ENCODE results near the gene FIGN. TPM values are rescaled to one million over a fixed set of nuclear protein-coding genes. Genes with fewer than 3 reads are reported as not detected.

FIGN gene
- total RNA-seq, 1 experiment from 2014 or later = not detected

DNA sequence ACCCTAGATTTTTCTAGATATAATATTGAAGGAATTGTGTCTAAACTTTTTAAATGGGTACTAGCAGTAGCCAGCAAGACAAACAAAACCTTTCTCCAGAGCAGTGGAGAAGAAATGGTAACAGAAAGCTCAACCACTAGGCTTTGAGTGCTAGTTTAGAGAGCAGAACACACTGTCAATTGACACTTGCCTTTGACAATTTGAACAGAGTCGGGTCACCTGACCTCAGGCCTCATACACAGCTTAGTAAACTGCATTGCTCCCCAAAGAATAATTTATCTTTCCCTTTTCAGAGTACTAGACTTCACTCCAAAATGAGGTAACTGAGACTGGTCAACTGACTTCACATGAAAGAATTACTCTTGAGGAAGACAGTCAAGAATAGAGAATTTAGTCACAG is 48.6 kb downstream of the FIGN start (continued):
- TF ChIP-seq, protein P1, sequence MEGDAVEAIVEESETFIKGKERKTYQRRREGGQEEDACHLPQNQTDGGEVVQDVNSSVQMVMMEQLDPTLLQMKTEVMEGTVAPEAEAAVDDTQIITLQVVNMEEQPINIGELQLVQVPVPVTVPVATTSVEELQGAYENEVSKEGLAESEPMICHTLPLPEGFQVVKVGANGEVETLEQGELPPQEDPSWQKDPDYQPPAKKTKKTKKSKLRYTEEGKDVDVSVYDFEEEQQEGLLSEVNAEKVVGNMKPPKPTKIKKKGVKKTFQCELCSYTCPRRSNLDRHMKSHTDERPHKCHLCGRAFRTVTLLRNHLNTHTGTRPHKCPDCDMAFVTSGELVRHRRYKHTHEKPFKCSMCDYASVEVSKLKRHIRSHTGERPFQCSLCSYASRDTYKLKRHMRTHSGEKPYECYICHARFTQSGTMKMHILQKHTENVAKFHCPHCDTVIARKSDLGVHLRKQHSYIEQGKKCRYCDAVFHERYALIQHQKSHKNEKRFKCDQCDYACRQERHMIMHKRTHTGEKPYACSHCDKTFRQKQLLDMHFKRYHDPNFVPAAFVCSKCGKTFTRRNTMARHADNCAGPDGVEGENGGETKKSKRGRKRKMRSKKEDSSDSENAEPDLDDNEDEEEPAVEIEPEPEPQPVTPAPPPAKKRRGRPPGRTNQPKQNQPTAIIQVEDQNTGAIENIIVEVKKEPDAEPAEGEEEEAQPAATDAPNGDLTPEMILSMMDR (IDR thresholded peaks at IDR 0.05 in 2 of 3, conservative IDR thresholded peaks at IDR 0.05 in 1 of 3; ENCODE audit: borderline replicate concordance in 1 of 3, insufficient read depth in 1 of 3, low read depth in 2 of 3, low read length in 2 of 3) = no peak

DNA sequence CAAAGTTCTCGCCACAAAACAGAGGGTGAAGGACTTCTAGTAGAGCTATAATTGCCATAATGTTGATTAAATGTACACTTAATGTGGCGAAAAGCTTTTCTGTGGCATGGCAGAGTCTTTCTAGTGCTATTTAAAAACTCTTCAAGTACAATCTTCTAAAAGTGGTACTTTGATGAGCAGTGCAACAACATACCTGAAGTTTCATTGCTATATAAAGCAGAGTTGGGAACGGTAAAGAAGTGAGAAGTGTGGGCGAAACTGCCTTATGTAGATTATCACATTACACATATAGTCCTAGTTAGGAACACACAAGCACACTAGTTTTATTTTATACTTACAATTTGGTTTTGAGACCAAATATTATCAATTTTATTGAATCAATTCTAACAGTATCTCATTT is 49.5 kb downstream of the FIGN start:
- no TSS peak for BruUV-seq (replicated peaks)
- RAD21 ChIA-PET (ENCODE audit: low non-redundant PET in 1 of 2, low total read pairs in 2 of 2, uncharacterized antibody in 2 of 2, unreplicated experiment in 2 of 2) = no interaction called here
- DNase-seq (ENCODE audit: low read depth, low spot score) (no peak), ATAC-seq (no peak)
- TF ChIP-seq RAD21 (IDR thresholded peaks at IDR 0.05; ENCODE audit: low read depth) = no peak
- no peak for TF ChIP-seq SRF (IDR thresholded peaks at IDR 0.05; ENCODE audit: low read depth)
- TF ChIP-seq POLR2A (IDR thresholded peaks at IDR 0.05; ENCODE audit: borderline replicate concordance, extremely low read depth, insufficient read depth, insufficient read length) = no peak
- TF ChIP-seq FOSL1 (IDR thresholded peaks at IDR 0.05; ENCODE audit: low read depth) = no peak
- TF ChIP-seq POLR2AphosphoS5 (IDR thresholded peaks at IDR 0.05; ENCODE audit: low read depth, low read length) = no peak
- TF ChIP-seq SP1 (IDR thresholded peaks at IDR 0.05; ENCODE audit: low read depth) = no peak
- no peak for TF ChIP-seq EZH2phosphoT487 (IDR thresholded peaks at IDR 0.05; ENCODE audit: borderline replicate concordance)
- TF ChIP-seq EGR1 (IDR thresholded peaks at IDR 0.05; ENCODE audit: low read depth) = no peak
- TF ChIP-seq SIN3A (IDR thresholded peaks at IDR 0.05; ENCODE audit: low read depth) = no peak
- no peak for TF ChIP-seq EZH2 (IDR thresholded peaks at IDR 0.05)
- TF ChIP-seq CBX3 (IDR thresholded peaks at IDR 0.05; ENCODE audit: low read depth) = no peak
- TF ChIP-seq YY1 (IDR thresholded peaks at IDR 0.05; ENCODE audit: extremely low read depth, insufficient replicate concordance, low read depth, low read length) = no peak
- TF ChIP-seq, protein P1 (IDR thresholded peaks at IDR 0.05 in 2 of 3, conservative IDR thresholded peaks at IDR 0.05 in 1 of 3; ENCODE audit: borderline replicate concordance in 1 of 3, insufficient read depth in 1 of 3, low read depth in 2 of 3, low read length in 2 of 3) = no peak
- TF ChIP-seq, protein P2, sequence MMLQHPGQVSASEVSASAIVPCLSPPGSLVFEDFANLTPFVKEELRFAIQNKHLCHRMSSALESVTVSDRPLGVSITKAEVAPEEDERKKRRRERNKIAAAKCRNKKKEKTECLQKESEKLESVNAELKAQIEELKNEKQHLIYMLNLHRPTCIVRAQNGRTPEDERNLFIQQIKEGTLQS (IDR thresholded peaks at IDR 0.05) = no peak
- no peak for TF ChIP-seq JUND (IDR thresholded peaks at IDR 0.05)
- TF ChIP-seq, protein P3, sequence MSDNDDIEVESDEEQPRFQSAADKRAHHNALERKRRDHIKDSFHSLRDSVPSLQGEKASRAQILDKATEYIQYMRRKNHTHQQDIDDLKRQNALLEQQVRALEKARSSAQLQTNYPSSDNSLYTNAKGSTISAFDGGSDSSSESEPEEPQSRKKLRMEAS (IDR thresholded peaks at IDR 0.05) = no peak
- no peak for TF ChIP-seq TCF7L2 (IDR thresholded peaks at IDR 0.05; ENCODE audit: borderline replicate concordance, extremely low read depth, insufficient read depth, insufficient read length)
- Histone ChIP-seq H3K79me2 (ENCODE audit: insufficient read depth, low read length) (no peaks in the 10 kb centered on the region), H3K27ac (ENCODE audit: low read depth, low read length) (no peak overlapping the region), H3K4me1 (ENCODE audit: control insufficient read depth in 1 of 2, insufficient read depth in 2 of 2, low read length in 2 of 2) (no peaks in the 10 kb centered on the region), H3K9ac (ENCODE audit: low read length) (no peak overlapping the region), H3K9me3 (ENCODE audit: control insufficient read depth in 1 of 2, insufficient read depth in 1 of 2, low read depth in 1 of 2, low read length in 2 of 2) (no peaks in the 10 kb centered on the region), H3K4me3 (replicated peaks in 1 of 2; ENCODE audit: low read depth in 1 of 2, low read length in 2 of 2) (no peak overlapping the region), H3K36me3 (ENCODE audit: control insufficient read depth in 1 of 2, insufficient read depth in 2 of 2, low read length in 2 of 2) (no peaks in the 10 kb centered on the region), H4K20me1 (ENCODE audit: insufficient read depth) (no peaks in the 10 kb centered on the region), H2AFZ (ENCODE audit: low read depth, low read length, poor library complexity, severe bottlenecking) (no peak overlapping the region), H3K27me3 (ENCODE audit: insufficient read depth, low read length) (peaks cover 55% of the 10 kb centered on the region), H3K4me2 (ENCODE audit: low read length) (no peak overlapping the region), H3K9me2 (ENCODE audit: insufficient read depth) (no peaks in the 10 kb centered on the region)
- intact Hi-C loops (cut with micrococcal nuclease) = no loop called here
- CTCF ChIA-PET = no interaction called here
- POLR2A ChIA-PET = no interaction called here

Measured in HCT116 (cell line).